ENCODE results near the gene LIN37.

GRCh38 chr19:35748106-35749020 lies at the start of gene LIN37:
- TF ChIP-seq ZFY (CRISPR knock-in tag; IDR thresholded peaks at IDR 0.05) = peak; percentile 84
- no peak for TF ChIP-seq ZNF7 (CRISPR knock-in tag; IDR thresholded peaks at IDR 0.05)
- TF ChIP-seq ZNF138 (CRISPR knock-in tag; IDR thresholded peaks at IDR 0.05; ENCODE audit: low read depth) = no peak
- no peak for TF ChIP-seq ATF7 (IDR thresholded peaks at IDR 0.05)
- 0 out of 2 replicates have a peak, but pooled peaks have one; percentile 32 for TF ChIP-seq ATF7 (CRISPR knock-in tag; IDR thresholded peaks at IDR 0.05)
- peak; percentile 97 for TF ChIP-seq CEBPG (CRISPR knock-in tag; IDR thresholded peaks at IDR 0.05)
- 0 out of 2 replicates have a peak, but pooled peaks have one; percentile 70 for TF ChIP-seq MAX (IDR thresholded peaks at IDR 0.05)
- no peak for TF ChIP-seq JUNB (CRISPR knock-in tag; IDR thresholded peaks at IDR 0.05; ENCODE audit: borderline replicate concordance)
- TF ChIP-seq CTCF (CRISPR knock-in tag; IDR thresholded peaks at IDR 0.05) = no peak
- TF ChIP-seq ZNF562 (CRISPR knock-in tag; IDR thresholded peaks at IDR 0.05; ENCODE audit: borderline replicate concordance) = no peak
- peak; percentile 77 for TF ChIP-seq ZGPAT (CRISPR knock-in tag; IDR thresholded peaks at IDR 0.05)
- TF ChIP-seq CHCHD3 (CRISPR knock-in tag; IDR thresholded peaks at IDR 0.05) = no peak
- TF ChIP-seq, protein P1, sequence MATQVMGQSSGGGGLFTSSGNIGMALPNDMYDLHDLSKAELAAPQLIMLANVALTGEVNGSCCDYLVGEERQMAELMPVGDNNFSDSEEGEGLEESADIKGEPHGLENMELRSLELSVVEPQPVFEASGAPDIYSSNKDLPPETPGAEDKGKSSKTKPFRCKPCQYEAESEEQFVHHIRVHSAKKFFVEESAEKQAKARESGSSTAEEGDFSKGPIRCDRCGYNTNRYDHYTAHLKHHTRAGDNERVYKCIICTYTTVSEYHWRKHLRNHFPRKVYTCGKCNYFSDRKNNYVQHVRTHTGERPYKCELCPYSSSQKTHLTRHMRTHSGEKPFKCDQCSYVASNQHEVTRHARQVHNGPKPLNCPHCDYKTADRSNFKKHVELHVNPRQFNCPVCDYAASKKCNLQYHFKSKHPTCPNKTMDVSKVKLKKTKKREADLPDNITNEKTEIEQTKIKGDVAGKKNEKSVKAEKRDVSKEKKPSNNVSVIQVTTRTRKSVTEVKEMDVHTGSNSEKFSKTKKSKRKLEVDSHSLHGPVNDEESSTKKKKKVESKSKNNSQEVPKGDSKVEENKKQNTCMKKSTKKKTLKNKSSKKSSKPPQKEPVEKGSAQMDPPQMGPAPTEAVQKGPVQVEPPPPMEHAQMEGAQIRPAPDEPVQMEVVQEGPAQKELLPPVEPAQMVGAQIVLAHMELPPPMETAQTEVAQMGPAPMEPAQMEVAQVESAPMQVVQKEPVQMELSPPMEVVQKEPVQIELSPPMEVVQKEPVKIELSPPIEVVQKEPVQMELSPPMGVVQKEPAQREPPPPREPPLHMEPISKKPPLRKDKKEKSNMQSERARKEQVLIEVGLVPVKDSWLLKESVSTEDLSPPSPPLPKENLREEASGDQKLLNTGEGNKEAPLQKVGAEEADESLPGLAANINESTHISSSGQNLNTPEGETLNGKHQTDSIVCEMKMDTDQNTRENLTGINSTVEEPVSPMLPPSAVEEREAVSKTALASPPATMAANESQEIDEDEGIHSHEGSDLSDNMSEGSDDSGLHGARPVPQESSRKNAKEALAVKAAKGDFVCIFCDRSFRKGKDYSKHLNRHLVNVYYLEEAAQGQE (IDR thresholded peaks at IDR 0.05; ENCODE audit: borderline replicate concordance in 1 of 2, low read depth in 1 of 2, low read length in 2 of 2) = peak in 1 of 2 experiments; percentile 53; a peak in 1 of 4 replicates
- TF ChIP-seq POLR2A (IDR thresholded peaks at IDR 0.05; ENCODE audit: insufficient read depth in 1 of 2, low read depth in 2 of 2, low read length in 2 of 2) = peak; percentile 83 to 93
